ENCODE measurements around the gene SPACA4.
A peak's percentile ranks its signal among the peaks of the same experiment; 100 is the strongest.
"Not testable (repeated sequence)": the region's sequence is repeated elsewhere in the genome, so short reads cannot be mapped to it uniquely, and the experiment has no call there.

Gene SPACA4

GRCh38 chr19:48619692-48620585 lies 13.4 kb downstream of the SPACA4 start:
- peak; percentile 22 for DNase-seq

GRCh38 chr19:48623556-48624066 lies 17.1 kb downstream of the SPACA4 start:
- DNase-seq = no peak

DNA sequence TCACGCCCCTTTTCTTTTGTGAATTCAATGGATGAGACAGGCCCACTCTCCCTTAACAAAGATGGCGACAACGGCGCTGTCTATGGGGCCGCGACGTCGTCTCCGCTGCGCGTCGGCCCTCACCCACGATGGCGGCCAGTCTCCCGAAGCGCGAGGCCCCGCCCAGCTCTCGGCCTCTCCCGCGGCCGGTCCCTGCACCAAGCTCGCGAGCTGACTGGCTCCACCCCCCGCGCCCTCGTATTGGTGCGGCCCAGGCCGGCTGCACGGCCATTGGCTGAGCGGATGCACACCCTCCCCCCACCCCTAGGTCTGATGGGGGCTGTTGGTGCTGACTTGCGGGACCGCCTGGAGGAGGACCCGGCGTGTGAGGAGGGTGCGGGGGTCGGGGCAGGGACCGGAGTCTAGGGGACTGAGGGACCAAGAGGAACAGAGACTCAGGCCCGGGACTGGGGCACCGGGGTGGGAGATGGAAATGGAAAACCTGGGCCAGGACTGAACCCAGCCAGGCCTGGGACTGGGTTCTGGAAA lies 17.6 kb downstream of the SPACA4 start:
- DNase-seq = peak; percentile 99

DNA sequence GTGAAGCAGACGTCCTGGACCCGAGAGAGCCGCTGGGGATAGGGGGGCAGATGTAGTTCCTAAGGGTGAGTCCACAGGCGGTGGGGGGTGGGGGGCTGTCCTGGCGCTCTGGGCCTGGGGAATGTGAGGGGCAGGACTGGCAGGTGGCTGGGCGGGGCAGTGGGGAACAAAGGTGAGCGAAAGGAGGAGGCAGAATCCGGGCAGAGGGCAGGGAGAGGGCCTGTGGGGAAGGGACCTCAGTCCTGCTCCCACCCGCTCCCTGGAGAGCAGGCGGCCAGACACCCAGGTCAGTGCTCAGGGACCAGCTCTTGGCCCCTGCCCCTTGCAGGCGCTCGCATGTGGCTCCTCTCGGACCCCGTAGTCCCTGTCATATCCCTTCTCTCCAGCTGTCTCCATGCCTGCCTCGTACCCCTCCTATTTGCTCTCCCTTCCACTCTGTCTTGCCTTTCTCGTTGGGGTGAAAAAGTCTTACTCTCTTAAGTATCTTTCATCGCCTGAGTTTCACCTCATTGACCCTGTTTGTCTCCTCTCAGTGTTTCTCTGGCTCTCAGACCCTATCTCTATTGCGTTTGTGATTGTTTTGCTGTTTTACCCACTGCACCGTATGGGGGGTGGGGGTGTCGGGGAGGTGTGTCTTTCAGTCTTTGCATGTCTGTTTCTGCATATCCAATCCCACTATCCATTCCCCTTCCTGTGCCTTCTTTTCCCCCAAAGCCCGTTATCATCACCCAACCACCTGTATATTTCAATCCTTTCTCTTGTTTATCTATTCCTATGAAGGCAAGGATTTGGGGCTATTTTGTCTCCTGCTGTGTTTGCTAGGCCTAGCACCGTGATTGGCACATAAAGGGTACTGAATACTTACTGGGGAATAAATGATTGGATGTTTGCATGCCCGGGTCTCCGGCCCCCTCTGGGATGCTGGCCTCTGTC lies 18.5 kb downstream of the SPACA4 start:
- DNase-seq = peak; percentile 27

- DNase-seq = peak; percentile 36
Measured at GRCh38 chr19:48625891-48626327, 19.4 kb downstream of the SPACA4 start.

- peak; percentile 35 for DNase-seq
Measured at GRCh38 chr19:48627201-48627864, 20.8 kb downstream of the SPACA4 start.

DNA sequence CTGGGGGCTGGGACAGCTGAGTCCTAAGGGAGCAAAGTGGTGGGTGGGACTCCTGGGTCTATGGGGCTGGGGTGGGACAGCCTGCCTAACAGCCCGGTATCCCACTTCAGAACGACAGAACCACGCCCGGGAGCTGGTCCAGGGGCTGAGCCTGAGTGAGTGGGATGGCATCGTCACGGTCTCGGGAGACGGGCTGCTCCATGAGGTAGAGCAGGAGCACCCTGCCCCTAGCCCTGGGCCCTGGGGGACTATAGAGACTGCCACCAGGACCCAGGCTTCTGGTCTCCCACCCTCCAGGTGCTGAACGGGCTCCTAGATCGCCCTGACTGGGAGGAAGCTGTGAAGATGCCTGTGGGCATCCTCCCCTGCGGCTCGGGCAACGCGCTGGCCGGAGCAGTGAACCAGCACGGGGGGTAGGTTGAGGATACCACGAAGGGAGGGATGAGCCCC lies 21.3 kb downstream of the SPACA4 start:
- peak; percentile 22 for DNase-seq

- DNase-seq = peak; percentile 37
Measured at GRCh38 chr19:48628486-48629296, 22.1 kb downstream of the SPACA4 start.

DNA sequence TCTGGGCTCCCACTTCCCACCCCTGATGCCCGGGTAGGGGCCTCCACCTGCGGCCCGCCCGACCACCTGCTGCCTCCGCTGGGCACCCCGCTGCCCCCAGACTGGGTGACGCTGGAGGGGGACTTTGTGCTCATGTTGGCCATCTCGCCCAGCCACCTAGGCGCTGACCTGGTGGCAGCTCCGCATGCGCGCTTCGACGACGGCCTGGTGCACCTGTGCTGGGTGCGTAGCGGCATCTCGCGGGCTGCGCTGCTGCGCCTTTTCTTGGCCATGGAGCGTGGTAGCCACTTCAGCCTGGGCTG lies 22.7 kb downstream of the SPACA4 start:
- DNase-seq = no peak

GRCh38 chr19:48629599-48630295 lies 23.2 kb downstream of the SPACA4 start:
- DNase-seq = peak; percentile 55

- DNase-seq = peak; percentile 78
Measured at GRCh38 chr19:48630296-48631063, 23.9 kb downstream of the SPACA4 start.

GRCh38 chr19:48631225-48631624 lies 24.7 kb downstream of the SPACA4 start:
- DNase-seq = peak; percentile 36

DNA sequence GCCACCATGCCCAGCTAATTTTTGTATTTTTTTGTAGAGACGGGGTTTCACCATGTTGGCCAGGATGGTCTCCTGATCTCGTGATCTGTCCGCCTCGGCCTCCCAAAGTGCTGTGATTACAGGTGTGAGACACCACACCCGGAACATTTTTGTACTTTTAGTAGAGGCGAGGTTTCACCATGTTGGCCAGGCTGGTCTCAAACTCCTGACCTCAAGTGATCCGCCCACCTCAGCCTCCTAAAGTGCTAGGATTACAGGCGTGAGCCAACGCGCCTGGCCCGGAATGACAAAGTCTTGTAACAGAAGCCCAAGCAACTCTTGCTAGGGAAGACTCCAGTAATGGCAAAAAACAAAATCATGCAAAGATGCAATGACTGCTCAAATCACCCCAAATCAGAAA lies 25.7 kb downstream of the SPACA4 start:
- not testable (repeated sequence) for DNase-seq

DNA sequence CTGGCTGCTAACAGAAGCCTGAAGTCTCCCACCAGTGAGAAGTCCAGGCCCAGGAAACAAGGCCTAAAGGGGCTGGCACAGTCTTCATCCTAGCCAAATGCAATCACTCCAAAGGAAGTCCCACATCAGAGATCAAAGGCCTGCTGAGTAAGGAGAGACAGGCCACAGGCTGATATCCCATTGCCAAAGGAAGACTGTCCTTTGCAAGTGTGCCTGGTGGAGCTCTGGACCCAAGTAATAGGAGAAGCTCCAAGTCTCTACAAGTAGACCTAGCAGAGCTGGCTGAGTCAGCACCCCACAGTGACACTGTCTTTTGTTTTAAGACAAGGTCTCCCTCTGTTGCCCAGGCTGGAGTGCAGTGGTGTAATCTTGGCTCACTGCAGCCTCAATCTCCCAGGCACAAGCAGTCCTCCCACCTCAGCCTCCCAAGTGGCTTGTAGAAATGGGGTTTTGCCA lies 26.2 kb downstream of the SPACA4 start:
- DNase-seq = peak; percentile 14

DNA sequence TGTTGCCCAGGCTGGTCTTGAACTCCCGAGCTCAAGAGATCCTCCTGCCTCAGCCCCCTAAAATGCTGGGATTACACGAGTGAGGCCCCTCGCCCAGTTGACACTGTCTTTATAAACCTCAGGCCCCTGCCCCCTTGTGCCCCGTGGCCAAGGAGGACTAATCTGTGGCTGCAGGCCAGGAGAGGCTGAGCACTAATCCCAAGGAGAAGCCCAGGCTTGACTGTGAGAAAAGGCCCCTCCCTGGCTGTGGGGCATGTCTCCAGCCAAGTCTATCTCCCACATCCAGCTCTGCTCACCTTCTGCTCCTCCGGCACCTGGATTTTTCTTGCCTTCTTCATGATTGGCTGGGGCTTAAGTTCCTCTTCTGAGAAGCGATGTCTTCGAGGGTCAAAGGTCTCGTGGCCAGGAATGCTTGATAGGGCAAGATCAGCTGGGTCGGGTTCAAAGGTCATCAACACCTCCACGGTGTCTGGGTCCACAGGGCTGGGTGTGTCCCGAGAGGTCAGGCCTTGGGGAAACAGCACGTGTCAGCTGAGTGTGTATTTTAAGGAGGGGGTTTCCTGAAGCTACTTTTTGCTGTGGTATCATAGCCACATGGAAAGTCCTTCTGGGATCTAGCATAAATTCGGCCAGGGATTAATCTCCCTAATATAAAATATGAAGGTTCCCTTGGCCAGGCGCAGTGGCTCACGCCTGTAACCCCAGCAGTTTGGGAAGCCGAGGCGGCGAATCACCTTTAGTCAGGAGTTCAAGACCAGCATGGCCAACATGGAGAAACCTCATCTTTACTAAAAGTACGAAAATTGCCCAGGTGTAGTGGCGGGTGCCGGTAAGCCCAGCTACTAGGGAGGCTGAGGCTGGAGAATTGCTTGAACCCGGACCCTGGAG lies 26.9 kb downstream of the SPACA4 start:
- peak; percentile 33 for DNase-seq

- no peak for DNase-seq
Measured at GRCh38 chr19:48634036-48634342, 27.4 kb downstream of the SPACA4 start.

DNA sequence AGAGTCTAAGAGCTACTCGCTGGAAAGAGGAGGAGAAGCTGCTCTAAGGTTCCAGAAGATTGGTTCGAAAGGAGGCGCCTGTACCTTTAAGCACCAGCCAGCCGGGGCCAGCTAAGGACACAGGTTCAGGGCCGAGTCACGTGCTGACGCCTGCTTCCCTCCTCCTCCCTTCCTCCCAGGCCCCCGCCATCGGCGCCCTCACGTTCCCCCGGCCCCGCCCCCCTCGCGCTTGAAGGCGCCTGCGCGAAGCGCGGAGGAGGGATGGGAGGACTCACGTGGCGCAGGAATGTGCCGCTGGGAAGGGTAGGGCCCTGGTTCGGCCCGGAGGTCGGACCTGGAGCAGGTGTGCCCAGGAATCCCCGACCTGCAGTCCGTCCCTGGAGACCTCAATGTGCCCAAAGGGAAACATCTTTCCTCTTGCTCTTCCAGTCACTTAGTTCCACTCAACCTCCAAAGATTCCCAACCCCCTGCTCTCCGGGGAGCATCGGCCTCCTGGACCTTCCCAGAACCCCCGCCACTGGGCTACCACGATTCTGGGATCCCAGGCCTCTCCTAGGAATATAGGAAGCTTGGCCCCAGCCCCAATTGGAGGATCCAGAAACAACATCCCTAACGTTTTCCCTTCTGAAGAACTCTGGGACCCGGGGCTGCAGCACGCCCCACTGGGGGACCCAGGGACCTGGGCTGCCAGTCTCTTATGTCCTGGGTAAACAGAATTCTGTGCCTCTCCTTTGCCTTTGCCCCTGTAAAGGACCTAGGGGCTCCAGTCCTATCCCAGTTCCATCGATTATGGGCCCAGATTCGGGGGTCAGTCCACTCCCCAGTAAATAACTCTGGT lies 28.1 kb downstream of the SPACA4 start:
- DNase-seq = peak; percentile 95

GRCh38 chr19:48635263-48635965 lies 28.9 kb downstream of the SPACA4 start:
- DNase-seq = peak; percentile 65

All from right hindlimb (tissue), 1 donor.